Loucy (cell line): ENCODE results near the gene DLGAP1.
A peak's percentile ranks its signal among the peaks of the same experiment; 100 is the strongest.

ENCODE experiments used
- H2AFZ ChIP-seq: fragments of 200-600 bp; sonication (generic); 2 replicates; pipeline ENCODE4 v1.6.0; 2016; ENCODE audit warnings: antibody characterized with exemption, mild to moderate bottlenecking, low read length, moderate library complexity
- H3F3A ChIP-seq: fragments of 200-600 bp; 2 replicates; pipeline ENCODE4 v1.6.0; 2016; ENCODE audit warnings: antibody characterized with exemption, low read depth, mild to moderate bottlenecking
- H3K27me3 ChIP-seq: fragments of 200-600 bp; sonication (generic); 2 replicates; pipeline ENCODE4 v1.6.1; 2014; ENCODE audit warnings: low read length, mild to moderate bottlenecking; ENCODE audit not compliant: insufficient read depth, poor library complexity, severe bottlenecking
- H3K36me3 ChIP-seq: fragments of 200-600 bp; sonication (generic); 2 replicates; pipeline ENCODE4 v1.6.1; 2016; ENCODE audit warnings: low read length; ENCODE audit not compliant: insufficient read depth
- H3K4me1 ChIP-seq: fragments of 200-600 bp; sonication (generic); 2 replicates; pipeline ENCODE4 v1.5.1; 2014; ENCODE audit warnings: low read length, mild to moderate bottlenecking; ENCODE audit not compliant: insufficient read depth, poor library complexity, severe bottlenecking
- H3K4me2 ChIP-seq: fragments of 200-600 bp; sonication (generic); 2 replicates; pipeline ENCODE4 v1.6.0; 2014; ENCODE audit warnings: antibody characterized with exemption, low read length, low read depth, mild to moderate bottlenecking; ENCODE audit not compliant: poor library complexity, severe bottlenecking
- H3K4me3 ChIP-seq: fragments of 200-600 bp; sonication (generic); 2 replicates; pipeline ENCODE4 v1.5.1; 2014; ENCODE audit warnings: low read length, mild to moderate bottlenecking, mixed read lengths; ENCODE audit not compliant: poor library complexity, severe bottlenecking
- H3K79me2 ChIP-seq: fragments of 200-600 bp; sonication (generic); 2 replicates; pipeline ENCODE4 v1.6.1; 2014; ENCODE audit warnings: low read length; ENCODE audit not compliant: insufficient read depth
- H3K9ac ChIP-seq: fragments of 200-600 bp; sonication (generic); 2 replicates; pipeline ENCODE4 v1.6.0; 2014; ENCODE audit warnings: mild to moderate bottlenecking, low read depth, low read length, moderate library complexity; ENCODE audit not compliant: poor library complexity, severe bottlenecking
- H3K9me2 ChIP-seq: fragments of 200-600 bp; sonication (generic); replicated peaks from 2 replicates; pipeline ENCODE4 v1.6.1; 2016; ENCODE audit warnings: low read depth, low read length, mixed read lengths
- H3K9me3 ChIP-seq: fragments of 200-600 bp; sonication (generic); 2 replicates; pipeline ENCODE4 v1.6.1; 2014; ENCODE audit warnings: mild to moderate bottlenecking, antibody characterized with exemption, low read length, low read depth; ENCODE audit not compliant: insufficient read depth
- H4K20me1 ChIP-seq: fragments of 200-600 bp; sonication (generic); 2 replicates; pipeline ENCODE4 v1.6.0; 2014; ENCODE audit warnings: antibody characterized with exemption, low read length, mild to moderate bottlenecking; ENCODE audit not compliant: insufficient read depth, poor library complexity, severe bottlenecking
- EZH2phosphoT487 ChIP-seq: fragments of 200-600 bp; IDR thresholded peaks from 2 replicates; pipeline ENCODE4 v1.6.1; 2018; ENCODE audit warnings: antibody characterized with exemption, mild to moderate bottlenecking, moderate library complexity, borderline replicate concordance
- TF ChIP-seq, protein P1 (sequence below): fragments of 200-600 bp; sonication (generic); conservative IDR thresholded peaks from 2 replicates; pipeline ENCODE4 v1.5.1; 2014; ENCODE audit warnings: mild to moderate bottlenecking, antibody characterized with exemption, low read length

DLGAP1 gene

DNA sequence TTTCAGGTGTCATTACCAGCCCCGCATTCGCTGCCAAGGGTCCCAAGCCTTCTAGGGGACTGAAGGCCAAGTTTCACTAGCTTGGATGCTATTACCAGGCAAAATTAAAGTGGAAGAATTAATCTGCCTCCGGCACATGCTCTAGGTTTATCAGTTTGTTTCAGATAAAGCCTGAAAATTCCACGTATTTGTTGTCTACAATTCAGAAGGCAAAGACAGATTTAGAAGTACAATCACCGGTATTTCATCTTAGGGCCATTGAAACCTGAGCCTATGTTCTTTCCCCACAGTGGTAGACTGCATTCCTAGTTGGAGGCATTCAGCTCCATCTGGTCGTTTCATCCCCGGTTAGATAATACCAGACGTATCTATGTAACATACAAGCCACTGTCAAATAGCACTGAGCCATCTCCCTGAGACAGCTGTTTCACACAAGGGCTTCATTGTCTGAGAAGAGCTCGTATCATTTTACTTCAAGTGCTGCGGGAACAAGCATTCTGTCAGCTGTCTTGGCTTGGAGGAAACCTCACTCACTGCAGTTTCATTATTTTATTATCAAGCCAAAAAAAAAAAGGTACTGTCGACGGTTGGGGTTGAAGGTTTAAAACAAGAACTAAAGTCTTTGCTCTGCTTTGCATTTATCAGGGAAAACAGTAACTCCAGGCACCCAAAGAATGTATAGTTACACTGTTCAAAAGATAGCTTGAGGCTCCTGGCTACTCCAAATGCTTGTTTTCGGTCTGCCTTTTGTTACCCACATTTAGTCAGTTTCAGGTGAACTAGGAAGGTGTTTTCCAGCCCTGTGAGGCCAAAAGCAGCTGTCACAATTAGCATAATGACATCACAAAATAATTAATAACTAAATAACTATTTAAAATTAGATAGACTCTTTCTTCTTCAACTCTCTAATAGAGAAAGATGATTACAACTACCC, 928.4 kb downstream of the DLGAP1 start:
- Histone ChIP-seq H3K9me3 (no peaks in the 10 kb centered on the region), H2AFZ (no peak overlapping the region), H4K20me1 (no peaks in the 10 kb centered on the region), H3K4me1 (no peaks in the 10 kb centered on the region), H3K79me2 (no peaks in the 10 kb centered on the region), H3K4me2 (peak overlapping the region; percentile 40), H3F3A (no peaks in the 10 kb centered on the region), H3K9ac (no peak overlapping the region), H3K4me3 (no peak overlapping the region), H3K27me3 (no peaks in the 10 kb centered on the region), H3K9me2 (no peaks in the 10 kb centered on the region), H3K36me3 (no peaks in the 10 kb centered on the region)
- TF ChIP-seq, protein P1, sequence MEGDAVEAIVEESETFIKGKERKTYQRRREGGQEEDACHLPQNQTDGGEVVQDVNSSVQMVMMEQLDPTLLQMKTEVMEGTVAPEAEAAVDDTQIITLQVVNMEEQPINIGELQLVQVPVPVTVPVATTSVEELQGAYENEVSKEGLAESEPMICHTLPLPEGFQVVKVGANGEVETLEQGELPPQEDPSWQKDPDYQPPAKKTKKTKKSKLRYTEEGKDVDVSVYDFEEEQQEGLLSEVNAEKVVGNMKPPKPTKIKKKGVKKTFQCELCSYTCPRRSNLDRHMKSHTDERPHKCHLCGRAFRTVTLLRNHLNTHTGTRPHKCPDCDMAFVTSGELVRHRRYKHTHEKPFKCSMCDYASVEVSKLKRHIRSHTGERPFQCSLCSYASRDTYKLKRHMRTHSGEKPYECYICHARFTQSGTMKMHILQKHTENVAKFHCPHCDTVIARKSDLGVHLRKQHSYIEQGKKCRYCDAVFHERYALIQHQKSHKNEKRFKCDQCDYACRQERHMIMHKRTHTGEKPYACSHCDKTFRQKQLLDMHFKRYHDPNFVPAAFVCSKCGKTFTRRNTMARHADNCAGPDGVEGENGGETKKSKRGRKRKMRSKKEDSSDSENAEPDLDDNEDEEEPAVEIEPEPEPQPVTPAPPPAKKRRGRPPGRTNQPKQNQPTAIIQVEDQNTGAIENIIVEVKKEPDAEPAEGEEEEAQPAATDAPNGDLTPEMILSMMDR = no peak
- TF ChIP-seq EZH2phosphoT487 = no peak

DNA sequence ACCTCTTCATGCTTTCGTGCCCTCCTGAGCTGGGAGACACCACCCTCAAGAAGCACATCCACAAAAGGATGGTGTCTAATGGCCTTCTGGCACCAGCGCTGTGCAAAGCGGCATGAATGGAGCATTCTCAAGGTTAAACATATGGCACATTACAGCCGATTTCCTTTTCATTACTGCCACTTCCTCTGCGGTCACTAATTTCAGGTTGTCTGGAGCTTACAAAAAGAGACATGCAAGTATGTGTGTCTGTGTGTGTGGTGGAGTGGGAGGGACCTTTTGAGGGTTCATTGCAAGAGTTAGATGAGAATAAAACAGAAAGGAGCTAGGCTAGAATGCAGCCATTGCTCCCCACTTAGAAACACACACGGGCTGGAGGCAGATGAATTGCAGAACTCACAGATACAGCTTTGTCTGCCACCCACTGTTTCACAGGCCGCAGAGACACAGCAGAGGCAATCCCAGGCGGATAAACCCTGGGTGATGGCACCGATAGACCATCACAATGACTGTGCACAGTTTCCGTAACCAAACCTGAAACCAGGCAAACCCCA, 929.2 kb downstream of the DLGAP1 start:
- Histone ChIP-seq H2AFZ (no peak overlapping the region), H3K27me3 (no peaks in the 10 kb centered on the region), H3K4me1 (no peaks in the 10 kb centered on the region), H3K79me2 (no peaks in the 10 kb centered on the region), H3K9ac (no peak overlapping the region), H3K36me3 (no peaks in the 10 kb centered on the region), H4K20me1 (no peaks in the 10 kb centered on the region), H3F3A (no peaks in the 10 kb centered on the region), H3K4me3 (no peak overlapping the region), H3K9me3 (no peaks in the 10 kb centered on the region), H3K9me2 (no peaks in the 10 kb centered on the region), H3K4me2 (peak overlapping the region; percentile 40)
- TF ChIP-seq, protein P1 = no peak
- TF ChIP-seq EZH2phosphoT487 = no peak

DNA sequence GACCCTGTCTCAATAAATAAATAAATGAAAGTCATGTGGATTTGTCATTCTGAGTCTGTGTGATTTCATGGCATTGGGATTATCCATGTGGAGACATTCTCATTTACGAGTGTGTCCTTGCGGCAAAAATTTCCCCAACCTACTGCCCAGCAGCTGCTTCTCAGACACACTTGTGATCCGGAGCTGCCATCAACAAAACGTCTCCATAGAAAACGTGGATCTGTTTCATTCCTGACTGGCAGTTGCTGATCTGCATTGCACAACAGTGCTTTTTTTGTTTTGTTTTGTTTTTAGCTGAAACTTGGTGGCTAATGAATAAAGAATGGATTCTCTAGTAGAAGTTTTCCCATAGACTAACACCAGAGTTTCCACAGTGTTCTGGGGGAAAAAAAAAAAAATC, 930.4 kb downstream of the DLGAP1 start:
- no peak overlapping the region for H3K9ac ChIP-seq
- H3F3A ChIP-seq = no peaks in the 10 kb centered on the region
- H4K20me1 ChIP-seq = no peaks in the 10 kb centered on the region
- no peak overlapping the region for H3K4me2 ChIP-seq
- no peaks in the 10 kb centered on the region for H3K9me3 ChIP-seq
- H3K4me1 ChIP-seq = no peaks in the 10 kb centered on the region
- no peak overlapping the region for H2AFZ ChIP-seq
- no peaks in the 10 kb centered on the region for H3K9me2 ChIP-seq
- TF ChIP-seq, protein P1 = no peak
- TF ChIP-seq EZH2phosphoT487 = no peak
- H3K4me3 ChIP-seq = no peak overlapping the region
- no peaks in the 10 kb centered on the region for H3K36me3 ChIP-seq
- no peaks in the 10 kb centered on the region for H3K27me3 ChIP-seq
- no peaks in the 10 kb centered on the region for H3K79me2 ChIP-seq
